OCI-LY3 (cell line): Measurements from ENCODE around the gene SCAP.

Source experiments
- H2AFZ ChIP-seq: fragments of 200-600, 300-600 bp; shearing (Covaris generic); 2 replicates; pipeline ENCODE4 v1.6.0; 2014; ENCODE audit warnings: antibody characterized with exemption, low read depth, low read length
- H3K27ac ChIP-seq: fragments of 200-600, 300-600 bp; sonication (generic); 2 replicates; pipeline ENCODE4 v1.5.1; 2014; ENCODE audit warnings: mild to moderate bottlenecking, low read length, moderate library complexity, mixed read lengths
- H3K27me3 ChIP-seq: fragments of 200-600, 300-600 bp; sonication (generic); 2 replicates; pipeline ENCODE4 v1.6.1; 2014; ENCODE audit warnings: low read depth, low read length, mixed read lengths
- H3K36me3 ChIP-seq: fragments of 200-600, 300-600 bp; sonication (generic); replicated peaks from 2 replicates; pipeline ENCODE3; 2014; ENCODE audit warnings: low read depth, low read length, mixed read lengths
- H3K4me1 ChIP-seq: fragments of 300-600, 200-600 bp; sonication (generic); 2 replicates; pipeline ENCODE4 v1.6.1; 2014; ENCODE audit warnings: low read length, mixed read lengths
- H3K4me2 ChIP-seq: fragments of 200-600, 300-600 bp; sonication (generic); 2 replicates; pipeline ENCODE4 v1.6.1; 2014; ENCODE audit warnings: low read length, mixed read lengths
- H3K4me3 ChIP-seq: fragments of 300-600, 200-600 bp; sonication (generic); 2 replicates; pipeline ENCODE4 v1.5.1; 2014; ENCODE audit warnings: antibody characterized with exemption, mild to moderate bottlenecking, low read length, moderate library complexity
- H3K79me2 ChIP-seq: fragments of 300-600, 200-600 bp; shearing (Covaris generic); 2 replicates; pipeline ENCODE4 v1.6.1; 2014; ENCODE audit warnings: mild to moderate bottlenecking, low read length, mixed read lengths
- H3K9ac ChIP-seq: fragments of 300-600, 200-600 bp; shearing (Covaris generic); 2 replicates; pipeline ENCODE4 v1.6.0; 2014; ENCODE audit warnings: mild to moderate bottlenecking, low read length, moderate library complexity
- H3K9me3 ChIP-seq: fragments of 200-600, 300-600 bp; shearing (Covaris generic); 2 replicates; pipeline ENCODE4 v1.6.1; 2014; ENCODE audit warnings: low read length, mixed read lengths; ENCODE audit not compliant: insufficient read depth
- H4K20me1 ChIP-seq: fragments of 200-600, 300-600 bp; sonication (generic); 2 replicates; pipeline ENCODE4 v1.6.1; 2016; ENCODE audit warnings: low read length, mixed read lengths; ENCODE audit not compliant: insufficient read depth
- CTCF ChIP-seq: fragments of 200-600, 300-600 bp; sonication (generic); IDR thresholded peaks from 2 replicates; pipeline ENCODE4 v1.5.1; 2014; ENCODE audit warnings: antibody characterized with exemption, low read length, low read depth
- EZH2phosphoT487 ChIP-seq: fragments of 200-600 bp; shearing (Covaris generic); IDR thresholded peaks from 2 replicates; pipeline ENCODE4 v1.6.1; 2018; ENCODE audit warnings: antibody characterized with exemption, mixed run types, low read depth

The SCAP gene

GRCh38 chr3:47520756-47521155, 45.0 kb upstream of the SCAP start:
- Histone ChIP-seq H3K9ac (no peak overlapping the region), H3K4me3 (no peak overlapping the region), H3K4me2 (no peak overlapping the region)

GRCh38 chr3:47517937-47518336, 42.2 kb upstream of the SCAP start:
- no peaks in the 10 kb centered on the region for H3K36me3 ChIP-seq
- H3K27me3 ChIP-seq, result no peaks in the 10 kb centered on the region
- peaks cover 2% of the 10 kb centered on the region; the same call in 1 of the 2 replicates for H3K79me2 ChIP-seq
- no peak overlapping the region for H3K27ac ChIP-seq
- TF ChIP-seq EZH2phosphoT487 (no peak), CTCF (no peak)
- no peak overlapping the region for H2AFZ ChIP-seq
- no peak overlapping the region for H3K4me3 ChIP-seq
- H3K4me2 ChIP-seq, result no peak overlapping the region
- H3K9ac ChIP-seq, result no peak overlapping the region
- H4K20me1 ChIP-seq, result no peaks in the 10 kb centered on the region
- H3K4me1 ChIP-seq, result peaks cover 7% of the 10 kb centered on the region
- H3K9me3 ChIP-seq, result no peaks in the 10 kb centered on the region

More at GRCh38 chr3:47520756-47521155, 45.0 kb upstream of the SCAP start:
- no peaks in the 10 kb centered on the region for H3K36me3 ChIP-seq
- H2AFZ ChIP-seq, result no peak overlapping the region
- H3K79me2 ChIP-seq, result no peaks in the 10 kb centered on the region
- H3K27ac ChIP-seq, result no peak overlapping the region
- H3K27me3 ChIP-seq, result no peaks in the 10 kb centered on the region
- H3K4me1 ChIP-seq, result peaks cover 5% of the 10 kb centered on the region
- H3K9me3 ChIP-seq, result no peaks in the 10 kb centered on the region
- TF ChIP-seq CTCF (no peak), EZH2phosphoT487 (no peak)
- H4K20me1 ChIP-seq, result no peaks in the 10 kb centered on the region

- Histone ChIP-seq H3K4me3 (no peak overlapping the region), H3K27ac (no peak overlapping the region), H3K36me3 (peaks cover 7% of the 10 kb centered on the region), H3K4me2 (no peak overlapping the region), H2AFZ (peak overlapping the region; percentile 56), H3K9ac (no peak overlapping the region), H4K20me1 (no peaks in the 10 kb centered on the region), H3K27me3 (no peaks in the 10 kb centered on the region), H3K4me1 (peaks cover 13% of the 10 kb centered on the region), H3K79me2 (peaks cover 22% of the 10 kb centered on the region), H3K9me3 (no peaks in the 10 kb centered on the region)
- TF ChIP-seq CTCF, result no peak
- no peak for TF ChIP-seq EZH2phosphoT487
Measured at GRCh38 chr3:47515864-47516319, 40.2 kb upstream of the SCAP start.

GRCh38 chr3:47515100-47515499, 39.4 kb upstream of the SCAP start:
- H4K20me1 ChIP-seq, result no peaks in the 10 kb centered on the region
- H3K4me3 ChIP-seq, result no peak overlapping the region
- H2AFZ ChIP-seq, result no peak overlapping the region; the same call in 1 of the 2 replicates
- H3K79me2 ChIP-seq, result peaks cover 27% of the 10 kb centered on the region
- H3K4me2 ChIP-seq, result no peak overlapping the region
- H3K27ac ChIP-seq, result no peak overlapping the region
- TF ChIP-seq CTCF, result no peak
- no peak for TF ChIP-seq EZH2phosphoT487
- H3K9ac ChIP-seq, result no peak overlapping the region
- H3K27me3 ChIP-seq, result no peaks in the 10 kb centered on the region
- no peaks in the 10 kb centered on the region for H3K9me3 ChIP-seq
- peaks cover 15% of the 10 kb centered on the region for H3K36me3 ChIP-seq
- H3K4me1 ChIP-seq, result peaks cover 13% of the 10 kb centered on the region
